ENCODE data around the gene ARHGAP6. TPM values are rescaled to one million over a fixed set of nuclear protein-coding genes. Genes with fewer than 3 reads are reported as not detected.
A peak's percentile ranks its signal among the peaks of the same experiment; 100 is the strongest.

Gene ARHGAP6
- polyA plus RNA-seq, 2 of the 4 experiments (the other 2 are of a cell fraction) = 0.04 TPM; not detected in 1

- no peak for TF ChIP-seq HOXB13 (CRISPR knock-in tag; IDR thresholded peaks at IDR 0.05; ENCODE audit: low read depth)
These were observed 114.6 kb downstream of the ARHGAP6 start (continued) for GRCh38 chrX:11551151-11551550.

- Histone ChIP-seq H3K4me3 (no peak overlapping the region), H3K4me2 (no peak overlapping the region), H3K4me1 (no peaks in the 10 kb centered on the region), H3K9me3 (no peaks in the 10 kb centered on the region), H3K27ac (no peak overlapping the region)
- WGBS (ENCODE audit: missing lambda C conversion rate) = 6% methylated on average over 2 of the region's 2 CpGs
- POLR2A ChIA-PET = no interaction called here
- CTCF ChIA-PET = interaction anchor here (0.6 kb wide), 1 partner anchor 16 kb away, joined by 3 read pairs; no protein-coding TSS in a partner anchor
- no peak for ATAC-seq
- FAIRE-seq = no peak
- TF ChIP-seq ATOH8 (CRISPR knock-in tag; IDR thresholded peaks at IDR 0.05; ENCODE audit: low read depth) (no peak), HOXB5 (CRISPR knock-in tag; IDR thresholded peaks at IDR 0.05) (no peak), POLR2AphosphoS2 (conservative IDR thresholded peaks at IDR 0.05; ENCODE audit: low read length) (no peak), CHD2 (IDR thresholded peaks at IDR 0.05; ENCODE audit: low read length, partially characterized antibody) (no peak), MAZ (IDR thresholded peaks at IDR 0.05; ENCODE audit: borderline replicate concordance, low read depth, low read length) (no peak), RAD21 (conservative IDR thresholded peaks at IDR 0.05 in 1 of 2, IDR thresholded peaks at IDR 0.05 in 1 of 2) (no peak), PBX3 (IDR thresholded peaks at IDR 0.05) (no peak), PHF8 (IDR thresholded peaks at IDR 0.05; ENCODE audit: borderline replicate concordance, low read depth) (no peak), HMGXB4 (CRISPR knock-in tag; IDR thresholded peaks at IDR 0.05; ENCODE audit: borderline replicate concordance) (no peak), RFX5 (IDR thresholded peaks at IDR 0.05) (no peak), KDM5A (IDR thresholded peaks at IDR 0.05) (no peak)
- DNase-seq (ENCODE audit: low read depth in 1 of 2, low spot score in 1 of 2) = no peak
These were observed 118.8 kb downstream of the ARHGAP6 start for GRCh38 chrX:11546917-11547316.

- Histone ChIP-seq H3K4me3 (no peak overlapping the region), H3K4me1 (no peaks in the 10 kb centered on the region), H3K9me3 (no peaks in the 10 kb centered on the region), H3K4me2 (no peak overlapping the region), H3K27ac (no peak overlapping the region)
- ATAC-seq = no peak
- FAIRE-seq = no peak
- DNase-seq (ENCODE audit: low read depth in 1 of 2, low spot score in 1 of 2) = peak in 1 of 2 experiments; percentile 13
- 0% methylated on average over 1 of the region's 1 CpG for WGBS (ENCODE audit: missing lambda C conversion rate)
- no peak for TF ChIP-seq FOXS1 (CRISPR knock-in tag; IDR thresholded peaks at IDR 0.05)
- TF ChIP-seq RAD21 (conservative IDR thresholded peaks at IDR 0.05 in 1 of 2, IDR thresholded peaks at IDR 0.05 in 1 of 2) = no peak
- TF ChIP-seq MAFK (IDR thresholded peaks at IDR 0.05; ENCODE audit: partially characterized antibody) = no peak
- TF ChIP-seq GATA3 (IDR thresholded peaks at IDR 0.05; ENCODE audit: borderline replicate concordance) = no peak
- TF ChIP-seq CHD4 (IDR thresholded peaks at IDR 0.05; ENCODE audit: borderline replicate concordance) = no peak
- no peak for TF ChIP-seq ZC3H11A (IDR thresholded peaks at IDR 0.05)
- no peak for TF ChIP-seq HOXB13 (CRISPR knock-in tag; IDR thresholded peaks at IDR 0.05; ENCODE audit: low read depth)
- no peak for TF ChIP-seq CBX8 (IDR thresholded peaks at IDR 0.05)
- no peak for TF ChIP-seq USF2 (IDR thresholded peaks at IDR 0.05)
- TF ChIP-seq NFE2L2 (conservative IDR thresholded peaks at IDR 0.05; ENCODE audit: low read length) = no peak
- no peak for TF ChIP-seq CHD2 (IDR thresholded peaks at IDR 0.05; ENCODE audit: low read length, partially characterized antibody)
- no peak for TF ChIP-seq HEYL (CRISPR knock-in tag; IDR thresholded peaks at IDR 0.05)
- no peak for TF ChIP-seq FOSB (CRISPR knock-in tag; IDR thresholded peaks at IDR 0.05)
- no peak for TF ChIP-seq HES2 (IDR thresholded peaks at IDR 0.05)
- no peak for TF ChIP-seq TFCP2L1 (CRISPR knock-in tag; IDR thresholded peaks at IDR 0.05)
- no peak for TF ChIP-seq HMGXB4 (CRISPR knock-in tag; IDR thresholded peaks at IDR 0.05; ENCODE audit: borderline replicate concordance)
- no peak for TF ChIP-seq NPAS2 (CRISPR knock-in tag; IDR thresholded peaks at IDR 0.05; ENCODE audit: borderline replicate concordance)
- TF ChIP-seq MYC (IDR thresholded peaks at IDR 0.05; ENCODE audit: borderline replicate concordance, low read length) = no peak
- TF ChIP-seq EHMT2 (IDR thresholded peaks at IDR 0.05; ENCODE audit: low read depth) = no peak
- TF ChIP-seq BCL3 (IDR thresholded peaks at IDR 0.05) = no peak
- ChIA-PET POLR2A (no interaction called here), CTCF (interaction anchor here (0.7 kb wide), 1 partner anchor 11 kb away, joined by 3 read pairs; no protein-coding TSS in a partner anchor)
These were observed 122.5 kb downstream of the ARHGAP6 start for GRCh38 chrX:11543249-11543648.

Measured in A549 (cell line).